HEK293T (cell line): ENCODE data around the gene CELF2.

Experiments used
- CTCF ChIA-PET: fragments of 350-600 bp; formaldehyde crosslinking; extraction: SDS; loops from one replicate; lab custom pipeline; 2021; ENCODE audit warnings: antibody characterized with exemption, inconsistent platforms; lab: Yijun Ruan, JAX
- POLR2A ChIA-PET: fragments of 350-600 bp; formaldehyde crosslinking; extraction: SDS; loops from one replicate; lab custom pipeline; 2020; ENCODE audit warnings: antibody characterized with exemption, inconsistent platforms; lab: Yijun Ruan, JAX
- DNase-seq: peaks from one replicate; pipeline ENCODE4 v3.0.0; 2012; ENCODE audit warnings: mixed read lengths; ENCODE audit errors: extremely low spot score
- ARNT ChIP-seq: fragments of 450-650 bp; IDR thresholded peaks from 2 replicates; pipeline ENCODE4 v1.6.1; 2017; ENCODE audit warnings: mild to moderate bottlenecking
- BHLHE40 ChIP-seq: fragments of 450-650 bp; IDR thresholded peaks from 2 replicates; pipeline ENCODE4 v1.6.1; 2016; ENCODE audit warnings: mild to moderate bottlenecking, moderate library complexity, borderline replicate concordance
- CTBP1 ChIP-seq: fragments of 450-650 bp; IDR thresholded peaks from 2 replicates; pipeline ENCODE4 v1.6.1; 2016; ENCODE audit warnings: borderline replicate concordance
- ELF4 ChIP-seq: fragments of 450-650 bp; IDR thresholded peaks from 2 replicates; pipeline ENCODE4 v1.6.1; 2017; ENCODE audit warnings: antibody characterized with exemption
- FOXA1 ChIP-seq: fragments of 450-650 bp; IDR thresholded peaks from 2 replicates; pipeline ENCODE4 v1.6.1; 2016; ENCODE audit warnings: mild to moderate bottlenecking
- FOXK2 ChIP-seq: fragments of 450-650 bp; IDR thresholded peaks from 2 replicates; pipeline ENCODE4 v1.6.1; 2016; ENCODE audit warnings: mild to moderate bottlenecking
- FOXM1 ChIP-seq: fragments of 450-650 bp; IDR thresholded peaks from 2 replicates; pipeline ENCODE4 v1.6.1; 2017; ENCODE audit warnings: mild to moderate bottlenecking, borderline replicate concordance
- HDGF ChIP-seq: fragments of 450-650 bp; IDR thresholded peaks from 2 replicates; pipeline ENCODE4 v1.6.1; 2017; ENCODE audit warnings: antibody characterized with exemption, borderline replicate concordance
- L3MBTL2 ChIP-seq: fragments of 450-650 bp; conservative IDR thresholded peaks from 2 replicates; pipeline ENCODE4 v1.6.1; 2016; ENCODE audit warnings: mild to moderate bottlenecking
- LEF1 ChIP-seq: fragments of 450-650 bp; IDR thresholded peaks from 2 replicates; pipeline ENCODE4 v1.6.1; 2017; ENCODE audit warnings: mild to moderate bottlenecking, borderline replicate concordance
- NFRKB ChIP-seq: fragments of 450-650 bp; IDR thresholded peaks from 2 replicates; pipeline ENCODE4 v1.6.1; 2016; ENCODE audit warnings: mild to moderate bottlenecking, moderate library complexity
- PKNOX1 ChIP-seq: fragments of 450-650 bp; IDR thresholded peaks from 2 replicates; pipeline ENCODE4 v1.6.1; 2016
- SP1 ChIP-seq: fragments of 450-650 bp; IDR thresholded peaks from 2 replicates; pipeline ENCODE4 v1.6.1; 2017
- SUZ12 ChIP-seq: fragments of 450-650 bp; IDR thresholded peaks from 2 replicates; pipeline ENCODE4 v1.6.1; 2016; ENCODE audit warnings: mild to moderate bottlenecking
- TARDBP ChIP-seq: fragments of 450-650 bp; IDR thresholded peaks from 2 replicates; pipeline ENCODE4 v1.6.1; 2016
- ZNF384 ChIP-seq: fragments of 450-650 bp; IDR thresholded peaks from 2 replicates; pipeline ENCODE4 v1.6.1; 2016

CELF2 gene

GRCh38 chr10:11252887-11253286 lies 235.2 kb downstream of the CELF2 start:
- DNase-seq = no peak
- ChIA-PET POLR2A (no interaction called here), CTCF (interaction anchor here (1.0 kb wide), 1 partner anchor 62 kb away, joined by 3 read pairs; no protein-coding TSS in a partner anchor)
- no peak for TF ChIP-seq FOXM1

- DNase-seq = no peak
- TF ChIP-seq FOXM1 (no peak), SP1 (no peak), LEF1 (no peak), HDGF (no peak), TARDBP (no peak), ZNF384 (no peak), CTBP1 (no peak), FOXA1 (no peak), FOXK2 (no peak), NFRKB (no peak), L3MBTL2 (no peak), PKNOX1 (no peak), ELF4 (no peak), BHLHE40 (no peak), ARNT (no peak), SUZ12 (no peak)
- POLR2A ChIA-PET = no interaction called here
- CTCF ChIA-PET = no interaction called here
Observed at GRCh38 chr10:11253385-11254002, 235.8 kb downstream of the CELF2 start.

- ChIA-PET CTCF (no interaction called here), POLR2A (no interaction called here)
- TF ChIP-seq FOXM1 (no peak), NFRKB (no peak), FOXA1 (no peak), SP1 (no peak), FOXK2 (no peak), L3MBTL2 (no peak), TARDBP (no peak), HDGF (no peak), PKNOX1 (no peak), LEF1 (no peak), SUZ12 (no peak)
- no peak for DNase-seq
Observed at GRCh38 chr10:11255156-11255555, 237.5 kb downstream of the CELF2 start.

- no peak for DNase-seq
- TF ChIP-seq PKNOX1 = no peak
- no peak for TF ChIP-seq FOXM1
- TF ChIP-seq BHLHE40 = no peak
- no peak for TF ChIP-seq HDGF
- no peak for TF ChIP-seq ARNT
- no peak for TF ChIP-seq FOXK2
- no peak for TF ChIP-seq SP1
- no peak for TF ChIP-seq ELF4
- TF ChIP-seq ZNF384 = no peak
- no peak for TF ChIP-seq SUZ12
- ChIA-PET CTCF (no interaction called here), POLR2A (no interaction called here)
Observed at GRCh38 chr10:11255796-11256444, 238.2 kb downstream of the CELF2 start.

GRCh38 chr10:11256896-11257295 lies 239.2 kb downstream of the CELF2 start:
- CTCF ChIA-PET = no interaction called here
- no peak for DNase-seq
- POLR2A ChIA-PET = no interaction called here
- TF ChIP-seq SUZ12 = no peak
- no peak for TF ChIP-seq L3MBTL2
- no peak for TF ChIP-seq HDGF
- TF ChIP-seq FOXM1 = no peak
- no peak for TF ChIP-seq ARNT
- no peak for TF ChIP-seq PKNOX1
- TF ChIP-seq BHLHE40 = no peak
- no peak for TF ChIP-seq CTBP1
- no peak for TF ChIP-seq TARDBP
- TF ChIP-seq FOXA1 = no peak
- no peak for TF ChIP-seq LEF1
- TF ChIP-seq FOXK2 = no peak
- TF ChIP-seq ZNF384 = no peak
